GM21717 (cell line): ENCODE measurements around the gene NKX2-3.

Experiments
- ATAC-seq: cut with Tn5 transposase; IDR thresholded peaks from one replicate; pipeline ENCODE4 v1.9.1; 2021; ENCODE audit warnings: mild to moderate bottlenecking, moderate library complexity; ENCODE audit not compliant: unreplicated experiment

Gene NKX2-3

GRCh38 chr10:99532687-99533495 is at the start of gene NKX2-3:
Gene NKX2-3 (plus strand): TSS chr10:99532942. CDS start chr10:99533132, 190 bp downstream.
- ATAC-seq, result no peak

- ATAC-seq, result no peak
Observed at GRCh38 chr10:99484626-99485581, 47.8 kb upstream of the NKX2-3 start.

- ATAC-seq, result no peak
Observed at GRCh38 chr10:99487125-99487807, 45.5 kb upstream of the NKX2-3 start.

GRCh38 chr10:99489271-99489670 is 43.5 kb upstream of the NKX2-3 start:
- ATAC-seq, result no peak

GRCh38 chr10:99497343-99498025 is 35.3 kb upstream of the NKX2-3 start:
- no peak for ATAC-seq

GRCh38 chr10:99506416-99506815 is 26.3 kb upstream of the NKX2-3 start:
- no peak for ATAC-seq

GRCh38 chr10:99507265-99507664 is 25.5 kb upstream of the NKX2-3 start:
- ATAC-seq, result no peak

GRCh38 chr10:99513061-99513460 is 19.7 kb upstream of the NKX2-3 start:
- no peak for ATAC-seq

GRCh38 chr10:99519690-99520039 is 13.1 kb upstream of the NKX2-3 start:
- ATAC-seq, result no peak

GRCh38 chr10:99520040-99520846 is 12.5 kb upstream of the NKX2-3 start:
- ATAC-seq, result no peak

- ATAC-seq, result no peak
Observed at GRCh38 chr10:99520847-99521764, 11.6 kb upstream of the NKX2-3 start.

- no peak for ATAC-seq
Observed at GRCh38 chr10:99521765-99522469, 10.8 kb upstream of the NKX2-3 start.

- no peak for ATAC-seq
Observed at GRCh38 chr10:99522470-99523250, 10.1 kb upstream of the NKX2-3 start.

- no peak for ATAC-seq
Observed at GRCh38 chr10:99523251-99523773, 9.4 kb upstream of the NKX2-3 start.

- ATAC-seq, result no peak
Observed at GRCh38 chr10:99524050-99524666, 8.6 kb upstream of the NKX2-3 start.

- no peak for ATAC-seq
Observed at GRCh38 chr10:99524736-99525380, 7.9 kb upstream of the NKX2-3 start.
